HPDE6-E6E7 (cell line): ENCODE results near the gene GCGR.

Experiments used
- DNase-seq: peaks from one replicate; pipeline ENCODE4 v3.0.0; 2011; ENCODE audit warnings: missing footprints; ENCODE audit errors: extremely low spot score

The GCGR gene

GRCh38 chr17:81803728-81804558 is at the start of gene GCGR:
Gene GCGR, plus strand, starts transcription at chr17:81804150. Its CDS starts 4,869 bp downstream, at chr17:81809019.
- no peak for DNase-seq

DNA sequence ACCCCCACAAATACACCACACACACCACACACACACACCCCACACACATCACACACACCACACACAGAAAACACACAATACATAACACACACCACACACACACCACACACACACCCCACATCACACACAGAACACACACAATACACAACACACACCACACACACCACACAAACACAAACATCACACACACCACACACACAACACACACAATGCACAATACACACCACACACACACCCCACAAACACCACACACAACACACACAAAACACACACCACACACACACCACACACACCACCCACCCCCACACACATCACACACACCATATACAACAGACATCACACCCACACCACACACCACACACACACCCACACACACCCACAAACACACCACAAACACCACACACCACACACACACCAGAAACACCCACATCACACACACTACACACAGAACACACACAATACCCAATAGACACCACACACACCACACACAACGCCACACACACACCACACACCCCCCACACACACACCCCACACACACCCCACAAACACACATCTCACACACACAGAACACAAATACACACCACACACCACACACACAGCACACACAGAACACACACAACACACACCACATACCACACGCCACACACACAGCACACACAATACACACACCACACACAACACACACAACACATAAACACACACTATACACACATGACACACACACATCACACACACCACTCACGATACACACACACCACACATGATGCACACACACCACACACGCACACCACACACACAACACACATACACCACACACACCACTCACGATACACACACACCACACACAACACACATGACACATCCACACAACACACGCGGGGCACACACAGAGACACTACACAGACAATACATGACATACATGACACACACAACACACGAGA is 11.0 kb upstream of the GCGR start:
- no peak for DNase-seq

- no peak for DNase-seq
Measured at GRCh38 chr17:81794074-81794476, 9.9 kb upstream of the GCGR start.

- DNase-seq, result no peak
Measured at GRCh38 chr17:81794509-81794908, 9.4 kb upstream of the GCGR start.

- DNase-seq, result no peak
Measured at GRCh38 chr17:81801327-81801726, 2.6 kb upstream of the GCGR start.

DNA sequence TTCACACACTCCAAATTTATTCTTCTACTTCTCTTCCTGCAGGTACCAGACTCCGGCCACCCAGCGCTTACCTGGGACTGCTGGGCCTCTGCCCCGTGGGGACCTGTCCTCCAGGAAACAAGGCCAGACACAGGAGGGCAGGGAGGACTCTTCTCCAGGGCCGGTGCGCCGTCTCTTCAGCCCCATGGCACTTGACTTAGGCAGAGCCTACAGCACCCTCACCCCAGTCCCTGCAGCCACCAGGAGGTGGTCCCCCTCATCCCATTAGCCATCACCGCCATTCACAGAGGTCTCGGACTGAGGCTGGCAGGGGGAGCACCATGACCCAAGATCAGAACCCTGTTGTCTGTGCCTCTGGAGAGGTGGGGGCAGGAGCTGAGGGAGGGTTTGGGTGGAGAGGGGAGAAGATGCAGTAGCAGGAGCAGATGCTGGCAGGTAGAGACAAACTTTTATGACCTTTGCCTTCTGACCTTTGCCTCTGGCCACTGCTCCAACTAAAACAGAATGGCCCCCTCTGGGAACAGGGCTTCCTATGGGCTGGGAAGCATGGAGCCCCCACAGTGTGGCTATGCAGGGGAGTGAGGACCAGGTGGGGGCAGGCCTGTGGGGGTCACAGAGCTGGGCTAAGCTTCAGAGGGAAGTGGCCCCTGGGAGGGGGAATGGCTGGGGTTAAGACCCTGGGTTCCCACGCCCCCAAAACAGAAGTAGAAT is 1.7 kb upstream of the GCGR start:
- no peak for DNase-seq

GRCh38 chr17:81802856-81803643 is 900 bp upstream of the GCGR start:
- no peak for DNase-seq

GRCh38 chr17:81804559-81805399 is 829 bp downstream of the GCGR start:
- DNase-seq, result no peak

DNA sequence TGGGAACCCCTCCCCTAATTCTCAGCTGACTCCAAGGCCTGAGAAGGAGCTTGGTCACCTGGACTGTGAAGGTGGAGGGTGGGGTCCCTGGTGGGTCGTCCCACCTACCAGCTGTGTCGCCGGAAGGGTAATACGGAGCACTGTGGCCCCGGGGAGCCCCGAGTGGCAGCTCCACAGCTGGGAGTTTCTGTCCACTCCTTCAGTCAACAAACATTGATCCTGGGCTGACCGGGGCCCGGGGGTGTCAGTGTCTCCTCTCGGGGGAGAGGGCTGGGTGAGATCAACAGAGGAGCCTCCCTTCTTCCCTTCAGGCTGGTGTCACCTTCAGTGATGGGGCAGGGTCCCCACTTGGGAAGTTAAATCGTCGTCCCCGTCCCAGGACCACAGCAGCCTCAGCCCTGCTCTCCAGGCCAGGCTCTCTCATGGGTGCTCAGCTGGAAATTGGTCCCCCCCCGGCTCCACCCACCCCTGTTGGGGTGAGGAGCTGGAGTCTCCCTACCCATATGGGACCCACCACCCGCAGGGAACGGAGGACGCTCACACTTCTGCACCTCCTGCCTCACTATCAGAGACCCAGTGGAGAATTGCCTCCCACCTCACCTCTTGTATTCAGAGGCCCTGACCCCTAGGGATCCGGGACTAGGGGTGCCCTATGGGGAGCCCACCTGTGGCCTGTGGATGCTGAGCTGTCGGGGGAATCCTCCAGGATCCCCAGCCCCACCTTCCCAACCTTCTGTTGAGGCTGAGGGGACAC is 1.9 kb downstream of the GCGR start:
- no peak for DNase-seq

GRCh38 chr17:81806461-81807209 is 2.7 kb downstream of the GCGR start:
- no peak for DNase-seq

DNA sequence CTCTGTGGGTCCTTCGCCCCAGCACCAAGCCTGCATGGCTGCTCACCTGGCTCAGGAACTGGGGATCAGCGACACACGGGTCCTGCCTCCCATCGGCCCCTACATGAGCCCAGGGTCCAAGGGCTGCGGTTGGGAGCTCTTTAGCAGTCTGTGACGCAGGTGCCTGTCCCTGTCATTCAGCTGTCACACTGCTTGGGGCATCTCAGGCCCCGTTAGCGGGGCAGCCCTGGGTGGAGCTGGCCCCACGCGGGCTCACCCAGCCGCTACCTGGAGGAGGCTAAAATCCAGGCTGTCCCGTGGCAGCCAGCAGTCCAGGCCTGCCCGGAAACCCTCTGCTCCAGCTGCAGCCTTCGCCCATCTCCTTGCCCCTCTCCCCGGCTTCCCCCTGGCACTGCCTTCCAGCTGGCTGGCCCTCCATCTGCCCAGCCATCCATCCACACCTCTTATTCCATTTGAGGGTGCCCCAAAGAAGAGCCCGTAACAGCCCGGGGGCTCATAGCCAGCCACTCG is 3.3 kb downstream of the GCGR start:
- DNase-seq, result no peak

DNA sequence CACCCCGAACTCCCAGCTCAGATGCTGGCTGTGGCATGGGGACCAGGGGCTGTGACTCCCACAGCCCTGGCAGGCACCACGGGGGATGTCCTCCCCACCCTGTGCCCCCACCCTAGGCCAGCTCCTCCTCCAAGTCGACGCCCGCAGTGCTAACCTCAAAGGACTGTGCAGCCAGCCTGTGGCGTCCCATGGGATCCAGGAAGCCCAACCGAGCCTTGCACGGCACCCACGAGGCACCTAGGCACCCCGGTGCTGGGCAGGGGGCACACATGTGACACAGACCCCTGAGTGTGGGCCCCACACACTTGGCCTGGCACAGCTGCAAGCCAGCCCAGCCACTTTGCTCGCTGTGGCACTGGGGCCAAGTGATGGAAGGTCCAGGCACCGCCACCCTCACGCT is 3.9 kb downstream of the GCGR start:
- DNase-seq, result no peak

DNA sequence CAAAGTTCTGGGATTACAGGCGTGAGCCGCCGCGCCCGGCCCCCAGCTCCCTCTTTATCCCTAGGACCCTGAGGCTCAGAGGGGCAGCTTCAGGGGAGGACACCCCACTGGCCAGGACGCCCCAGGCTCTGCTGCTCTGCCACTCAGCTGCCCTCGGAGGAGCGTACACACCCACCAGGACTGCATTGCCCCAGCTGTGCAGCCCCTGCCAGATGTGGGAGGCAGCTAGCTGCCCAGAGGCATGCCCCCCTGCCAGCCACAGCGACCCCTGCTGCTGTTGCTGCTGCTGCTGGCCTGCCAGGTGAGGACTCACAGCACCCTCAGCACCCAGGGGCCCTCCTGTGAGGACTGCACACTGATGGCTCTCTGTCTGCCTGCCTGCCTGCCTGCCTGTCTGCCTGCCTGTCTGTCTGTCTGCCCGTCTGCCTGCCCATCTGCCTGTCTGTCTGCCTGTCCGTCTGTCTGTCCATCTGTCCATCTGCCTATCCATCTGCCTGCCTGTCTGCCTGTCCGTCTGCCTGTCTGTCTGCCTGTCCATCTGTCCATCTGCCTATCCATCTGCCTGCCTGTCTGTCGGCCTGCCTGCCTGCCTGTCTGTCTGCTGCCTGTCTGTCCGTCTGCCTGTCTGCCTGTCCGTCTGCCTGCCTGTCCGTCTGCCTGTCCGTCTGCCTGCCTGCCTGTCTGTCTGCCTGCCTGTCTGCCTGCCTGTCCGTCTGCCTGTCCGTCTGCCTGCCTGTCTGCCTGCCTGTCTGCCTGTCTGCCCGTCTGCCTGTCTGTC is 5.0 kb downstream of the GCGR start:
- no peak for DNase-seq

DNA sequence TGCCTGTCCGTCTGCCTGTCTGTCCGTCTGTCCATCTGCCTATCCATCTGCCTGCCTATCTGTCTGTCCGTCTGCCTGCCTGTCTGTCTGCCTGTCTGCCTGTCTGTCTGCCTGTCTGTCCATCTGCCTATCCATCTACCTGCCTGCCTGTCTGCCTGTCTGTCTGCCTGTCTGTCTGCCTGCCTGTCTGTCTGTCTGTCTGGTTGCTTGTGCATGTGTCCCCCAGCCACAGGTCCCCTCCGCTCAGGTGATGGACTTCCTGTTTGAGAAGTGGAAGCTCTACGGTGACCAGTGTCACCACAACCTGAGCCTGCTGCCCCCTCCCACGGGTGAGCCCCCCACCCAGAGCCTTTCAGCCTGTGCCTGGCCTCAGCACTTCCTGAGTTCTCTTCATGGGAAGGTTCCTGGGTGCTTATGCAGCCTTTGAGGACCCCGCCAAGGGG is 5.6 kb downstream of the GCGR start:
- DNase-seq, result no peak

DNA sequence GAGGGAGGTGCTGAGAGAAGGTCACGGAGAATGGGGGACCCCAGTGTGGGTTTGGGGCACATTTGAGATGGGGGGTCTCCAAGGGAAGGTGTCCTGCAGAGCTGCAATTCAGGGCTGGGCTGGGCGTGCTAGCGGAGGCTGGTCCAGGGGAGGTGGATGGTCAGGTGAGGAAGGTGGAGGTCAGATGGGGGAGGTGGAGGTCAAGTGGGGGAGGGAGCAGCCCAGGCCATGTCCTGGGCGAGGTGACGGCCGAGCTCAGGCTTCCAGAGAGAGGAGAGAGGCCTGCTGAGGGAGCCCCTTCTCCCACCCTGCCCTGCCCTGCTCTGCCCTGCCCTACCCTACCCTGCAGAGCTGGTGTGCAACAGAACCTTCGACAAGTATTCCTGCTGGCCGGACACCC is 6.5 kb downstream of the GCGR start:
- DNase-seq, result no peak

DNA sequence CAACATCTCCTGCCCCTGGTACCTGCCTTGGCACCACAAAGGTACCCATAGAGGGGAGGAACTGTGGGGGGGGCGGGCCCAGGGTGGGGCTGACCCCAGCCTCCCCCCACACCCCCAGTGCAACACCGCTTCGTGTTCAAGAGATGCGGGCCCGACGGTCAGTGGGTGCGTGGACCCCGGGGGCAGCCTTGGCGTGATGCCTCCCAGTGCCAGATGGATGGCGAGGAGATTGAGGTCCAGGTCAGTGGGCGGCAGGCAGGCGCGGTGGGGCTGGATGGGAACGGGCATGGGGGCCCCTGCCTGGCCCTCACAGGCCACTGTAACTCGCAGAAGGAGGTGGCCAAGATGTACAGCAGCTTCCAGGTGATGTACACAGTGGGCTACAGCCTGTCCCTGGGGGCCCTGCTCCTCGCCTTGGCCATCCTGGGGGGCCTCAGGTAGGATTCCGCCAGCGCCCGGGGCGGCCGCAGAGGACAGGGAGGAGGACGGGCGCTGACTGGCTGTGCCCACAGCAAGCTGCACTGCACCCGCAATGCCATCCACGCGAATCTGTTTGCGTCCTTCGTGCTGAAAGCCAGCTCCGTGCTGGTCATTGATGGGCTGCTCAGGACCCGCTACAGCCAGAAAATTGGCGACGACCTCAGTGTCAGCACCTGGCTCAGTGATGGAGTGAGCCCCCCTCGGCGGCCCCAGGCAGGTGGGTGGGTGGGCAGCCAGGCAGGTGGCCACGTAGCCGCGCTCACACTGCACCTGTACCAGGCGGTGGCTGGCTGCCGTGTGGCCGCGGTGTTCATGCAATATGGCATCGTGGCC is 7.1 kb downstream of the GCGR start:
- no peak for DNase-seq
